K562 (cell line): ENCODE data around the gene PKD1L1. TPM values are rescaled to one million over a fixed set of nuclear protein-coding genes. Genes with fewer than 3 reads are reported as not detected.

Experiments used
- ATAC-seq: fragments of 200-7000 bp; cut with Tn5 transposase; 3 replicates; pipeline ENCODE4 v1.9.1; 2020; ENCODE audit warnings: moderate library complexity
- BruUV-seq: library from RNA; stranded (reverse); fragments of 400-500 nt; replicated peaks from 2 replicates; lab custom pipeline; 2021; lab: Mats Ljungman, UMichigan
- CTCF ChIA-PET: fragments of 300-600 bp; formaldehyde crosslinking; extraction: SDS; loops from one replicate; lab custom pipeline; 2021; ENCODE audit warnings: low intra/inter-chr PET ratio; lab: Yijun Ruan, JAX
- POLR2A ChIA-PET: fragments of 300-600, 350-650 bp; sonication (Branson Sonifier 250); formaldehyde crosslinking; extraction: SDS; loops from one replicate; lab custom pipeline; 2021; ENCODE audit warnings: antibody characterized with exemption, inconsistent platforms; lab: Yijun Ruan, JAX
- DNase-seq, 4 experiments: peaks; one replicate each; pipeline versions ENCODE4 v3.0.0 to v3.0.0-alpha.2; 2011 to 2018; ENCODE audit warnings: low spot score in 3 of 4, mixed read lengths in 3 of 4; ENCODE audit errors: extremely low read depth in 1 of 4
- FAIRE-seq: peaks from 2 replicates; lab custom pipeline; 2011; peaks lifted over from hg19 to GRCh38; lab: Jason Lieb, UNC
- H2AFZ ChIP-seq: 2 replicates; pipeline ENCODE4 v1.6.0; 2011; ENCODE audit warnings: low read depth, low read length, control low read depth, inconsistent platforms
- H3K27ac ChIP-seq: fragments of 200-600 bp; 3 replicates; pipeline ENCODE4 v1.8.0; 2011; ENCODE audit warnings: low read depth, mild to moderate bottlenecking, control low read depth, inconsistent platforms, low read length, moderate library complexity, mixed read lengths; ENCODE audit errors: extremely low read depth
- H3K27me3 ChIP-seq, 2 experiments: fragments of 300-600 bp in 1 of 2; 2 replicates in 1 of 2; 3 replicates in 1 of 2; pipeline versions ENCODE4 v1.6.0 to v1.8.0; 2011; ENCODE audit warnings: inconsistent platforms in 2 of 2, low read length in 2 of 2, mild to moderate bottlenecking in 1 of 2, mixed read lengths in 1 of 2, moderate library complexity in 1 of 2; ENCODE audit not compliant: control insufficient read depth in 2 of 2, insufficient read depth in 2 of 2
- H3K36me3 ChIP-seq: fragments of 300-600 bp; 3 replicates; pipeline ENCODE4 v1.8.0; 2011; ENCODE audit warnings: mild to moderate bottlenecking, low read length, inconsistent platforms; ENCODE audit not compliant: control insufficient read depth, insufficient read depth
- H3K4me1 ChIP-seq, 2 experiments: fragments of 200-600 bp in 1 of 2; replicated peaks in 1 of 2; 2 replicates in 1 of 2; 3 replicates in 1 of 2; pipeline versions ENCODE4 v1.5.1 to v1.8.0; 2011; ENCODE audit warnings: inconsistent platforms in 2 of 2, low read length in 2 of 2, mild to moderate bottlenecking in 1 of 2, mixed read lengths in 1 of 2, moderate library complexity in 1 of 2; ENCODE audit not compliant: control insufficient read depth in 2 of 2, insufficient read depth in 2 of 2
- H3K4me2 ChIP-seq: 2 replicates; pipeline ENCODE4 v1.6.1; 2011; ENCODE audit warnings: low read length, control low read depth, inconsistent platforms, mixed read lengths; ENCODE audit not compliant: insufficient read depth
- H3K4me3 ChIP-seq: fragments of 200-600 bp; sonication (generic), shearing (Covaris generic); 2 replicates; pipeline ENCODE4 v1.5.1; 2016; ENCODE audit warnings: control low read depth, inconsistent platforms
- H3K79me2 ChIP-seq: fragments of 200-600 bp; 3 replicates; pipeline ENCODE4 v1.8.0; 2011; ENCODE audit warnings: low read length, inconsistent platforms; ENCODE audit not compliant: control insufficient read depth, insufficient read depth
- H3K9ac ChIP-seq, 2 experiments: 2 replicates each; pipeline versions ENCODE4 v1.6.0 to v1.6.1; 2011; ENCODE audit warnings: low read depth in 2 of 2, low read length in 2 of 2, control low read depth in 1 of 2, inconsistent platforms in 1 of 2, mild to moderate bottlenecking in 1 of 2, mixed read lengths in 1 of 2; ENCODE audit not compliant: insufficient read depth in 1 of 2
- H3K9me1 ChIP-seq: one replicate; pipeline ENCODE4 v1.6.0; 2011; ENCODE audit warnings: inconsistent platforms, mild to moderate bottlenecking, low read length, moderate library complexity; ENCODE audit not compliant: control insufficient read depth, insufficient read depth
- H3K9me3 ChIP-seq: replicated peaks from 2 replicates; pipeline ENCODE4 v1.5.1; 2011; ENCODE audit warnings: low read depth, low read length, inconsistent platforms; ENCODE audit not compliant: control insufficient read depth, insufficient read depth
- H4K20me1 ChIP-seq: replicated peaks from 2 replicates; pipeline ENCODE4 v1.6.1; 2011; ENCODE audit warnings: low read length, inconsistent platforms, mixed read lengths; ENCODE audit not compliant: control insufficient read depth, insufficient read depth
- CREB3 ChIP-seq: fragments of 450-650 bp; conservative IDR thresholded peaks from 2 replicates; pipeline ENCODE4 v1.6.1; 2016; ENCODE audit warnings: missing genetic modification characterization, low read depth, mild to moderate bottlenecking, missing compliant biosample characterization, moderate library complexity
- FOXM1 ChIP-seq, 2 experiments: fragments of 450-650 bp in 1 of 2; sonication (generic) in 1 of 2; formaldehyde crosslinking in 1 of 2; IDR thresholded peaks; 2 replicates each; pipeline versions ENCODE4 v1.6.1 to v1.9.0; 2017 to 2022; ENCODE audit warnings: low read depth in 2 of 2, mild to moderate bottlenecking in 2 of 2, missing genetic modification reagents in 1 of 2, moderate library complexity in 1 of 2
- HDAC1 ChIP-seq, 2 experiments: fragments of 450-650 bp; IDR thresholded peaks; 2 replicates each; pipeline ENCODE4 v1.6.1; 2016 to 2017; ENCODE audit warnings: inconsistent platforms in 1 of 2, mild to moderate bottlenecking in 1 of 2, moderate library complexity in 1 of 2
- HDAC8 ChIP-seq: fragments of 450-650 bp; IDR thresholded peaks from 2 replicates; pipeline ENCODE4 v1.6.1; 2016; ENCODE audit warnings: mild to moderate bottlenecking, missing genetic modification characterization, moderate library complexity, missing compliant biosample characterization
- HSF4 ChIP-seq: fragments of 250-450 bp; sonication (Bioruptor Pico); IDR thresholded peaks from 2 replicates; pipeline ENCODE4 v2.1.2; 2022; ENCODE audit warnings: mild to moderate bottlenecking, moderate library complexity, borderline replicate concordance
- RREB1 ChIP-seq: fragments of 250-450 bp; sonication (Bioruptor Pico); IDR thresholded peaks from 2 replicates; pipeline ENCODE4 v1.4.0; 2020
- SREBF2 ChIP-seq: sonication (generic); formaldehyde crosslinking; IDR thresholded peaks from 2 replicates; pipeline ENCODE4 v1.4.0; 2020; ENCODE audit warnings: mild to moderate bottlenecking, missing genetic modification reagents
- ZBTB2 ChIP-seq: fragments of 450-650 bp; IDR thresholded peaks from 2 replicates; pipeline ENCODE4 v1.6.1; 2016; ENCODE audit warnings: antibody characterized with exemption
- ZNF184 ChIP-seq: sonication (generic); formaldehyde crosslinking; IDR thresholded peaks from 2 replicates; pipeline ENCODE4 v1.5.0; 2020; ENCODE audit warnings: missing genetic modification reagents
- WGBS: fragments of 100-300 bp; shearing (Covaris generic); methylation state at CpG from one replicate; pipeline ENCODE4 v1.1.6; 2016; ENCODE audit warnings: low coverage, mixed read lengths; ENCODE audit not compliant: insufficient coverage; ENCODE audit errors: missing lambda C conversion rate; 5-methylcytosine and 5-hydroxymethylcytosine counted together
- in situ Hi-C: fragments of 300-500 bp; cut with MboI; formaldehyde crosslinking; loops from 4 replicates; pipeline ENCODE4 v1.15.0; 2018; ENCODE audit warnings: inconsistent platforms, mixed read lengths
- intact Hi-C: fragments of 100-400 bp; cut with micrococcal nuclease; formaldehyde crosslinking; loops from 2 replicates; pipeline ENCODE4 v1.14.2; 2022
- polyA plus RNA-seq, 8 experiments: library from polyadenylated mRNA; depleted of rRNA in 4 of 8; stranded (reverse) in 5 of 8; unstranded in 3 of 8; fragments of >200 nt; fragmentation: Nextera tagmentation in 2 of 8; fragmentation: Illumina TruSeq in 1 of 8; extraction: Ambion mirVana in 2 of 8; extraction: Trizol in 1 of 8; gene quantifications; 2 replicates each; pipeline versions ENCODE4 v1.2.1 to v1.2.3, GENCODE V29; 2011 to 2014; ENCODE audit warnings: inconsistent platforms in 1 of 8, missing spikeins in 1 of 8
- total RNA-seq, 7 experiments: library from RNA; depleted of rRNA in 6 of 7; stranded (reverse); fragments of >200 nt in 6 of 7; fragmentation: Illumina TruSeq in 2 of 7; extraction: Trizol in 2 of 7; gene quantifications; 2 replicates each; pipeline versions ENCODE4 v1.2.1 to v1.2.3, GENCODE V29; 2011 to 2021; ENCODE audit warnings: low replicate concordance in 1 of 7

The PKD1L1 gene
- total and polyA plus RNA-seq, 9 of the 15 experiments (the other 6 are each of a cell fraction or from before 2014, with no cell fraction given), result 0.01 to 0.02 TPM; not detected in 7

- no peaks in the 10 kb centered on the region for H3K9me1 ChIP-seq
- H2AFZ ChIP-seq, result no peak overlapping the region
- H3K4me2 ChIP-seq, result no peak overlapping the region
- BruUV-seq, result no TSS peak
- ATAC-seq, result no peak
- CTCF ChIA-PET, result no interaction called here
- no peaks in the 10 kb centered on the region for H4K20me1 ChIP-seq
- H3K27me3 ChIP-seq, result peaks cover 6 to 22% of the 10 kb centered on the region in 2 experiments; a peak in 3 of 5 replicates
- H3K4me3 ChIP-seq, result no peak overlapping the region
- no peak for DNase-seq
- intact Hi-C loops (no loop called here), in situ Hi-C loops (no loop called here)
- TF ChIP-seq CREB3 (no peak), RREB1 (CRISPR knock-in tag) (no peak), FOXM1 (IDR thresholded peaks at IDR 0.05; ENCODE audit: low read depth) (no peak), FOXM1 (CRISPR knock-in tag; IDR thresholded peaks at IDR 0.05; ENCODE audit: low read depth) (no peak), ZBTB2 (no peak), SREBF2 (CRISPR knock-in tag) (no peak), ZNF184 (CRISPR knock-in tag) (no peak), HDAC1 (IDR thresholded peaks at IDR 0.05) (no peak), HSF4 (CRISPR knock-in tag) (no peak), HDAC8 (tag) (no peak)
- H3K36me3 ChIP-seq, result no peaks in the 10 kb centered on the region
- 2% methylated on average over 6 of the region's 6 CpGs for WGBS
- no peaks in the 10 kb centered on the region for H3K79me2 ChIP-seq
- no peak for FAIRE-seq
- H3K9me3 ChIP-seq, result no peaks in the 10 kb centered on the region
- POLR2A ChIA-PET, result no interaction called here
- H3K9ac ChIP-seq, result no peak overlapping the region
- no peak overlapping the region for H3K27ac ChIP-seq
- no peaks in the 10 kb centered on the region; a peak in 1 of 5 replicates for H3K4me1 ChIP-seq
Measured at GRCh38 chr7:47747160-47747559, 201.1 kb downstream of the PKD1L1 start.
